Ascending aorta (tissue), 2 donors: ENCODE results near the gene RREB1. TPM values are rescaled to one million over a fixed set of nuclear protein-coding genes. Genes with fewer than 3 reads are reported as not detected.

Source experiments
- DNase-seq, 2 donors: peaks; one replicate each; pipeline ENCODE4 v3.0.0-alpha.2; 2019; ENCODE audit warnings: low spot score in 2 of 2
- H3K27ac ChIP-seq, 2 donors: fragments of 200-600 bp; sonication (generic); one replicate each; pipeline ENCODE4 v1.5.1; 2016 to 2017; ENCODE audit warnings: mild to moderate bottlenecking in 1 of 2
- H3K27me3 ChIP-seq: fragments of 200-600 bp; sonication (generic); one replicate; pipeline ENCODE4 v1.5.1; 2017
- H3K36me3 ChIP-seq, 2 donors: fragments of 200-600 bp; sonication (generic); one replicate each; pipeline ENCODE4 v1.5.1; 2016
- H3K4me1 ChIP-seq, 2 donors: fragments of 200-600 bp; sonication (generic); one replicate each; pipeline ENCODE4 v1.5.1; 2016 to 2017; ENCODE audit warnings: mild to moderate bottlenecking in 1 of 2
- H3K4me3 ChIP-seq, 2 donors: fragments of 200-600 bp; sonication (generic); one replicate each; pipeline ENCODE4 v1.5.1; 2016 to 2017; ENCODE audit warnings: mild to moderate bottlenecking in 1 of 2
- H3K9me3 ChIP-seq, 2 donors: fragments of 200-600 bp; sonication (generic); one replicate each; pipeline ENCODE4 v1.5.1; 2016
- CTCF ChIP-seq, 3 experiments: fragments of 200-600 bp in 2 of 3; fragments of 450-650 bp in 1 of 3; sonication (generic) in 2 of 3; IDR thresholded peaks; one replicate each; pipeline ENCODE4 v1.5.1; 2016 to 2019; ENCODE audit warnings: antibody characterized with exemption in 3 of 3, mild to moderate bottlenecking in 1 of 3, moderate library complexity in 1 of 3
- intact Hi-C: fragments of 100-400 bp; cut with DNase I; formaldehyde crosslinking; loops from one replicate; pipeline ENCODE4 v1.15.1; 2023
- total RNA-seq: library from RNA; depleted of rRNA; stranded (reverse); fragments of >200 nt; gene quantifications from one replicate; pipeline ENCODE4 v1.1.0, GENCODE V29; 2016

RREB1 gene
- total RNA-seq, 1 donor from 2014 or later, result 48.9 TPM

- no peaks in the 10 kb centered on the region for H3K36me3 ChIP-seq
- H3K4me3 ChIP-seq, result no peak overlapping the region
- intact Hi-C loops, result no loop called here
- peak overlapping the region in 1 of 2 donors; percentile 90 for H3K27ac ChIP-seq
- H3K4me1 ChIP-seq, result peaks cover 8 to 33% of the 10 kb centered on the region in 2 donors
- H3K27me3 ChIP-seq, result no peaks in the 10 kb centered on the region
- DNase-seq, result no peak
- H3K9me3 ChIP-seq, result no peaks in the 10 kb centered on the region
- TF ChIP-seq CTCF (IDR thresholded peaks at IDR 0.05), result no peak
Measured at GRCh38 chr6:7142918-7143475, 35.2 kb downstream of the RREB1 start.

- Histone ChIP-seq H3K36me3 (no peaks in the 10 kb centered on the region), H3K4me1 (peaks cover 8 to 34% of the 10 kb centered on the region in 2 donors), H3K4me3 (no peak overlapping the region), H3K27me3 (no peaks in the 10 kb centered on the region), H3K27ac (peak overlapping the region in 1 of 2 donors; percentile 90), H3K9me3 (no peaks in the 10 kb centered on the region)
- no peak for TF ChIP-seq CTCF (IDR thresholded peaks at IDR 0.05)
- no peak for DNase-seq
- intact Hi-C loops, result no loop called here
Measured at GRCh38 chr6:7143476-7143974, 35.8 kb downstream of the RREB1 start.

GRCh38 chr6:7144872-7145584, 37.3 kb downstream of the RREB1 start:
- H3K27ac ChIP-seq, result peak overlapping the region; percentile 64 to 75
- DNase-seq, result no peak
- H3K36me3 ChIP-seq, result no peaks in the 10 kb centered on the region
- no peak overlapping the region for H3K4me3 ChIP-seq
- peaks cover 8 to 34% of the 10 kb centered on the region in 2 donors for H3K4me1 ChIP-seq
- TF ChIP-seq CTCF (IDR thresholded peaks at IDR 0.05), result no peak
- no peaks in the 10 kb centered on the region for H3K27me3 ChIP-seq
- intact Hi-C loops, result no loop called here
- no peaks in the 10 kb centered on the region for H3K9me3 ChIP-seq

- Histone ChIP-seq H3K4me3 (no peak overlapping the region), H3K4me1 (peaks cover 8 to 32% of the 10 kb centered on the region in 2 donors), H3K27me3 (no peaks in the 10 kb centered on the region), H3K36me3 (no peaks in the 10 kb centered on the region), H3K9me3 (no peaks in the 10 kb centered on the region), H3K27ac (peak overlapping the region; percentile 64 to 75)
- intact Hi-C loops, result no loop called here
- no peak for DNase-seq
- TF ChIP-seq CTCF (IDR thresholded peaks at IDR 0.05), result no peak
Measured at GRCh38 chr6:7145585-7145884, 37.8 kb downstream of the RREB1 start.

- Histone ChIP-seq H3K27me3 (no peaks in the 10 kb centered on the region), H3K9me3 (no peaks in the 10 kb centered on the region), H3K4me1 (peaks cover 8 to 31% of the 10 kb centered on the region in 2 donors), H3K36me3 (no peaks in the 10 kb centered on the region), H3K27ac (peak overlapping the region; percentile 64 to 75), H3K4me3 (peak overlapping the region in 1 of 2 donors; percentile 32)
- TF ChIP-seq CTCF (IDR thresholded peaks at IDR 0.05), result no peak
- DNase-seq, result peak in 1 of 2 donors; percentile 76
- intact Hi-C loops, result no loop called here
Measured at GRCh38 chr6:7145885-7146828, 38.4 kb downstream of the RREB1 start.
